ENCODE measurements around the gene TPRG1L.

TPRG1L gene

DNA sequence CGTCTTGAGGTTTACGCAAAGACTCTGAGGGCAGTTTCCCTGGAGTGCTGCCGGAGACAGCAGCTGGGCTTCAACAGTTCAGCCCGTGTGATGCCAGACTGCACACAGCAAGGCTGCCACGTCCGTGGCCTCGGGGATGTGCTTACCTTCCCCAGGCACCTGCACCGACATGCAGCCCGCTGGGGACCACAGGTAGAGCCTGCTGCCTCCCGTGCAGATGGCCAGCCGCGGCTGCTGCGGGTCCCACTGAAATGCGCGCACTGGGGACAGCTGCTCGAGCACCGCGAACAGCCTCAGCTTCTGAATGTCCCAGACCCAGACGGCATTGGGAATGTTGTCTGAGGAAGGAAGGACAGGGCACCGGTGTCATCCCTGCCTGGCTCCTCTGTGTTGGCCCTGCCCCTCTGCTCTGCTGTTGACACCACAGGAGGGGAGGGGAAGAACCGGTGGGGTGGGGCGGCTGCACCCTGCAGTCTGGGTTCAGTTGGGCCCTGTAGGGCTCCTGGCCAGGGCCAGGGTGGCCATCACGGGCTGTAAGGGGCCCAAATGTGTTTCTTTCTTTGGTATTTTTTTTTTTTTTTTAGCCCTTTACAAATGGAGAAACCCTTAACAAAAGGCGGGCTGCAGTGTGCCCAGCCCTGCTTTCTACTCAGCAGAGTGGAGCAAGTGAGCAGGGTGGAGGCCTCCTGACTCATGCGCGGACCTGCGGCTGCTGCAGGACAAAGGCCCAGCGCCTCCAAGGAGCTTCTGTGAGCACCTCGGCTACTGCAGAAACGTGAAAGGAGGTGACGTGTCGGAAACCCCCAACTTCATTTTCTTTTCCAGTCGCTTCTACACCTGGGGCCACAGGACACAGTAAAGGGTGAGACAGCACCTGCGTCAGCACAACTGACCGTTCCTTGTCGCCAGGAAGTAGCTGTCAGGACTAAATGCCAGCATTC is 6.8 kb downstream of the TPRG1L start:
- no peak for TF ChIP-seq POLR2AphosphoS5 (IDR thresholded peaks at IDR 0.05; ENCODE audit: low read depth, low read length)
- no peak for TF ChIP-seq REST (IDR thresholded peaks at IDR 0.05; ENCODE audit: insufficient read depth in 1 of 2, low read depth in 2 of 2, low read length in 2 of 2)
- no peak for TF ChIP-seq SIN3A (IDR thresholded peaks at IDR 0.05; ENCODE audit: borderline replicate concordance, insufficient read depth, low read length)
- TF ChIP-seq TAF1 (IDR thresholded peaks at IDR 0.05; ENCODE audit: borderline replicate concordance, insufficient read depth, low read length) = no peak
- TF ChIP-seq FOXP2 (optimal IDR thresholded peaks at IDR 0.05; ENCODE audit: borderline replicate concordance, extremely low read depth, extremely low read length, insufficient read depth) = no peak

- TF ChIP-seq SIN3A (IDR thresholded peaks at IDR 0.05; ENCODE audit: borderline replicate concordance, insufficient read depth, low read length) = no peak
- TF ChIP-seq POLR2AphosphoS5 (IDR thresholded peaks at IDR 0.05; ENCODE audit: low read depth, low read length) = no peak
- no peak for TF ChIP-seq FOXP2 (optimal IDR thresholded peaks at IDR 0.05; ENCODE audit: borderline replicate concordance, extremely low read depth, extremely low read length, insufficient read depth)
- no peak for TF ChIP-seq REST (IDR thresholded peaks at IDR 0.05; ENCODE audit: insufficient read depth in 1 of 2, low read depth in 2 of 2, low read length in 2 of 2)
- no peak for TF ChIP-seq TAF1 (IDR thresholded peaks at IDR 0.05; ENCODE audit: borderline replicate concordance, insufficient read depth, low read length)
Measured at GRCh38 chr1:3632298-3632697, 7.5 kb downstream of the TPRG1L start.

- TF ChIP-seq POLR2AphosphoS5 (IDR thresholded peaks at IDR 0.05; ENCODE audit: low read depth, low read length) = no peak
- TF ChIP-seq FOXP2 (optimal IDR thresholded peaks at IDR 0.05; ENCODE audit: borderline replicate concordance, extremely low read depth, extremely low read length, insufficient read depth) = no peak
- TF ChIP-seq TAF1 (IDR thresholded peaks at IDR 0.05; ENCODE audit: borderline replicate concordance, insufficient read depth, low read length) = no peak
- TF ChIP-seq SIN3A (IDR thresholded peaks at IDR 0.05; ENCODE audit: borderline replicate concordance, insufficient read depth, low read length) = no peak
- TF ChIP-seq REST (IDR thresholded peaks at IDR 0.05; ENCODE audit: insufficient read depth in 1 of 2, low read depth in 2 of 2, low read length in 2 of 2) = no peak
Measured at GRCh38 chr1:3632716-3633343, 8.0 kb downstream of the TPRG1L start.

- TF ChIP-seq POLR2AphosphoS5 (IDR thresholded peaks at IDR 0.05; ENCODE audit: low read depth, low read length) = no peak
- no peak for TF ChIP-seq SIN3A (IDR thresholded peaks at IDR 0.05; ENCODE audit: borderline replicate concordance, insufficient read depth, low read length)
- no peak for TF ChIP-seq TAF1 (IDR thresholded peaks at IDR 0.05; ENCODE audit: borderline replicate concordance, insufficient read depth, low read length)
- TF ChIP-seq FOXP2 (optimal IDR thresholded peaks at IDR 0.05; ENCODE audit: borderline replicate concordance, extremely low read depth, extremely low read length, insufficient read depth) = no peak
- TF ChIP-seq REST (IDR thresholded peaks at IDR 0.05; ENCODE audit: insufficient read depth in 1 of 2, low read depth in 2 of 2, low read length in 2 of 2) = no peak
Measured at GRCh38 chr1:3633344-3634058, 8.7 kb downstream of the TPRG1L start.

All from PFSK-1 (cell line).